GM12874 (cell line): ENCODE results near the gene CLDN1.

ENCODE experiments used
- CTCF ChIP-seq: IDR thresholded peaks from 2 replicates; pipeline ENCODE4 v1.5.1; 2011; ENCODE audit warnings: low read depth, mild to moderate bottlenecking, control low read depth, low read length, moderate library complexity; ENCODE audit not compliant: insufficient read depth

The CLDN1 gene

DNA sequence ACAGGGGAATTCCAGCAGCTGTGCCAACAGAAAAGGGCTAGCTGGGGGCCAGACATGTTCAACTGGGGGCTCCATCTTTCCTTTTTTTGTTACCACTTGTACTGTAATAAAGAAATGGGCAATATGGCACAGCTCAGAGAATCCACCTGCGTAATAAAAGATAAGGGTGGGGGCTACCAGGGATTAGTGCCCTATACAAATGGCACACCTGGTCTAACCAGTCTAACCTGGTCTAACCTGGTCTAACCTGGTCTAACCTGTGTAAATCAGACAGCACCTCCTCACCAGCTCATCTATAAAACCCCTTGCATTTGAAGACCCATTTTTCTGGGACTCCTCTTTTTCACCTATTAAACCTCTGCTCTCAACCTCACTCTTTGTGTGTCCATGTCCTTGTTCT is 39.5 kb upstream of the CLDN1 start:
- no peak for TF ChIP-seq CTCF

DNA sequence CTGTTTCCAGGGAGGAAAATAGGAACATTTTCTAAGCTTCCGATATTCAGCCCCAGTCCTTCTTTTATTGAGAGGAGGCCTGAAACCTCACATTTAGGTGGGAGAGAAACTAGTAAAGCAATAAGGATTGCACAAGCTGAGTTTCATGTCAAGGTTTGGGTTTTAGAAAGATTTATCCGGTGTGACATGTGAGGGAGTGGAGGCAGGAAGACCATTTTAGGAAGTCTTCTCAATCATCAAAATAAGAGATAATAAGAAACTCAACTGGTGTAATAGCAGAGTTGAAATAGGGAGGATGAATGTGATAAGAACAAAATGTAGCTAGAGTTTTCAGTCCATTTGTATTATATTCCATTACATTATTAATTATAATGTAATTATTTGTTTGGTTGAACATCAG is 38.0 kb upstream of the CLDN1 start:
- TF ChIP-seq CTCF: no peak

GRCh38 chr3:190359813-190360212 is 37.6 kb upstream of the CLDN1 start:
- no peak for TF ChIP-seq CTCF

GRCh38 chr3:190357468-190357867 is 35.2 kb upstream of the CLDN1 start:
- TF ChIP-seq CTCF: no peak

DNA sequence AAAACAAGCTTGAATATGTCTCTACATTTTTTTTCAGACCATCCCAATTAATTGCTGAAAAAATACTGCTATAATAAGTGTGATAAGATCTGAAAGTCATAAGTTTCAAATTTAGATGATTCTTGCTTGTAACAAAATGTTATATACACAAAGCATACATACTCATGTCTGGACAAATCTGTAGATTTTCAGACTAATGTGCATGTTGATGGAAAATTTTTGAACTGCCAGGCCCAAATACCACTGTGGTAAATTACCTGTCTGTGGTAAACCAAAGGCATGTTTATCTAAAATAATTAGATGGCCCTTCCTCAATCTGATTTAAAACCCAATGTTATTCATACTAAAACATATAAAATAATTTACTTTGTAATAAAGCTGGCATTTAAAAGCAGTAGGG is 34.0 kb upstream of the CLDN1 start:
- TF ChIP-seq CTCF: no peak

DNA sequence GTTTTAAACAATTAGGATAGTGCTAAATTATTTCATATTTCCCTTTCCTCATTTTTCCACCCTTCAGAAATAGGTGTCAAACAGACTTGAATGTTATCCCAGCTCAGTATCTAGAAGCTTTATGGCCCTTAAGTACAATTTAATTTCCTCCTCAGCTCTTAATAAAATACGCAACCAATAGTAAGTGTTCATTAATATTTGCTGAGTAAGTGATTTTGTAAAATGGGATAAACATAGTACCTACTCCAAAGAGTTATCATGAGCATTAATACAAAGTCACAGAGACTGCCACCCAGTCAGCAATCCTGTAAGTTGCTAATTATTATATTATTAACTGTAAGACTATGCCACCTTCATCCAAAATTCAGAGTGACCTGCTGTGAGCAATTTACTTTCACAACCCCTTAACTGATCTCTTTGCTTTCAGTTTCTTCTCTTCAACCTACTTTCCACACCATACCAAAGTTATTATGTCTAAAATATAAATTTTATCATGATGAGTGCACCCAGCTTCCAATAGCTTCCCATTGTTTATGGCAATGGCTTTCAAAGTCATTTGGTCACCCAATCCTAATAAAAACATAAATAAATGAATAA is 30.7 kb upstream of the CLDN1 start:
- TF ChIP-seq CTCF: no peak

DNA sequence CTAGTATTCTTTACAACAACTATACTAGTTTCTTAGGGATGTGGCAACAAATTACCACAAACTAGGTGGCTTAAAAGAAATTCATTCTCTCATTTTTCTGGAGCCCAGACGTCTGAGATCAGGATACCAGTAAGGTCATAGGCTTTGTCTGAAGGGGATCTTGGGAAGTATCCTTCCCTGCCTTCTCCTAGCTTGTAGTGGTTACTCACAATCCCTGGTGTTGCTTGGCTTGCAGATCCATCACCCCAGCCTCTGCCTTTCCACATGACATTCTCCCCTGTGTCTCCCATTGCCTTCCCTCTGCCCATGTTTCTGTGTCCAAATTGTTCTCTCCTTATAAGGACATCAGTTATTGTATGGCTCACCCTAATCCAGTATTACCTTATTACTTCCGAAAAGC is 24.3 kb upstream of the CLDN1 start:
- TF ChIP-seq CTCF: no peak
